ENCODE results near the gene RNASE11. TPM values are rescaled to one million over a fixed set of nuclear protein-coding genes. Genes with fewer than 3 reads are reported as not detected.

Gene RNASE11
- total RNA-seq, 1 donor from 2014 or later: not detected

Other genes with a start within 250 kb of the RNASE11 start
- 4.2 and 12.6 TPM in 2 replicates for gene PARP2, start 244.4 kb downstream of the RNASE11 start, total RNA-seq
- gene TEP1, start 174.5 kb downstream of the RNASE11 start, total RNA-seq: 20.8 and 32.5 TPM in 2 replicates
- not detected in 2 replicates for gene KLHL33, start 151.8 kb downstream of the RNASE11 start, total RNA-seq
- 22.9 and 60.1 TPM in 2 replicates for gene OSGEP, start 133.2 kb downstream of the RNASE11 start, total RNA-seq
- gene APEX1, start 132.8 kb downstream of the RNASE11 start, total RNA-seq: 66.0 and 73.5 TPM in 2 replicates
- gene PIP4P1, start 126.6 kb downstream of the RNASE11 start, total RNA-seq: 14.9 and 23.1 TPM in 2 replicates
- gene PNP, start 118.6 kb downstream of the RNASE11 start, total RNA-seq: 88.2 and 172 TPM in 2 replicates
- gene RNASE10, start 82.5 kb downstream of the RNASE11 start, total RNA-seq: not detected in 2 replicates
- not detected in 2 replicates for gene RNASE9, start 27.0 kb downstream of the RNASE11 start, total RNA-seq
- gene RNASE12, start 3.4 kb upstream of the RNASE11 start, total RNA-seq: not detected in 2 replicates
- gene OR6S1, start 53.7 kb upstream of the RNASE11 start, total RNA-seq: not detected in 2 replicates
- 2.1 and 15.3 TPM in 2 replicates for gene RNASE4, start 96.6 kb upstream of the RNASE11 start, total RNA-seq
- gene ANG, start 100.8 kb upstream of the RNASE11 start, total RNA-seq: 2.3 and 4.5 TPM in 2 replicates
- gene EDDM3A, start 157.9 kb upstream of the RNASE11 start, total RNA-seq: not detected in 2 replicates
- gene EDDM3B, start 180.4 kb upstream of the RNASE11 start, total RNA-seq: not detected in 2 replicates
- gene RNASE6, start 193.3 kb upstream of the RNASE11 start, total RNA-seq: not detected in 2 replicates
- 0.52 TPM in 1 of 2 replicates, not detected in the other for gene RNASE1, start 214.8 kb upstream of the RNASE11 start, total RNA-seq

Measured in renal cortical epithelial cell (primary cell).